HepG2 (cell line): ENCODE results near the gene TRIM66. TPM values are rescaled to one million over a fixed set of nuclear protein-coding genes. Genes with fewer than 3 reads are reported as not detected.
A peak's percentile ranks its signal among the peaks of the same experiment; 100 is the strongest.

ENCODE experiments used
- CHD2 ChIP-seq: IDR thresholded peaks from 2 replicates; pipeline ENCODE4 v1.6.1; 2011; ENCODE audit warnings: low read depth, low read length, improper control_type of control experiment
- FOXK1 ChIP-seq: sonication (generic); formaldehyde crosslinking; IDR thresholded peaks from 2 replicates; pipeline ENCODE4 v1.4.0; 2020; ENCODE audit warnings: low read depth, missing genetic modification reagents, borderline replicate concordance
- FOXM1 ChIP-seq: sonication (generic); formaldehyde crosslinking; IDR thresholded peaks from 2 replicates; pipeline ENCODE4 v1.5.0; 2020; ENCODE audit warnings: missing genetic modification reagents
- GPN1 ChIP-seq: sonication (generic); formaldehyde crosslinking; IDR thresholded peaks from 2 replicates; pipeline ENCODE4 v1.5.1; 2020; ENCODE audit warnings: missing genetic modification reagents, borderline replicate concordance
- NFRKB ChIP-seq: fragments of 450-650 bp; IDR thresholded peaks from 2 replicates; pipeline ENCODE4 v1.6.1; 2017
- NR2C2 ChIP-seq: sonication (generic); formaldehyde crosslinking; IDR thresholded peaks from 2 replicates; pipeline ENCODE4 v1.4.0; 2020; ENCODE audit warnings: missing genetic modification reagents, mild to moderate bottlenecking, moderate library complexity, borderline replicate concordance
- PHF5A ChIP-seq: IDR thresholded peaks from one replicate; pipeline ENCODE4 v1.6.1; 2018; ENCODE audit warnings: low read depth, missing genetic modification reagents; ENCODE audit not compliant: unreplicated experiment
- RARA ChIP-seq: IDR thresholded peaks from 2 replicates; pipeline ENCODE4 v1.6.1; 2016; ENCODE audit warnings: missing genetic modification reagents, missing compliant biosample characterization
- SNRNP70 ChIP-seq: fragments of 200-400 bp; formaldehyde crosslinking; IDR thresholded peaks from 2 replicates; pipeline ENCODE4 v1.6.1; 2017; ENCODE audit warnings: mild to moderate bottlenecking, low read depth, low read length, moderate library complexity
- TFDP2 ChIP-seq: sonication (generic); formaldehyde crosslinking; IDR thresholded peaks from 2 replicates; pipeline ENCODE4 v1.4.0; 2020; ENCODE audit warnings: missing genetic modification reagents
- U2AF1 ChIP-seq: fragments of 200-400 bp; formaldehyde crosslinking; optimal IDR thresholded peaks from 2 replicates; pipeline ENCODE3; 2017; ENCODE audit warnings: mild to moderate bottlenecking, low read depth, low read length
- YY1 ChIP-seq: IDR thresholded peaks from 2 replicates; pipeline ENCODE4 v1.6.1; 2011; ENCODE audit warnings: low read length, low read depth, moderate library complexity, mild to moderate bottlenecking; ENCODE audit not compliant: insufficient read depth, insufficient replicate concordance
- ZHX2 ChIP-seq, 2 experiments: sonication (generic) in 1 of 2; formaldehyde crosslinking in 1 of 2; IDR thresholded peaks; 2 replicates each; pipeline versions ENCODE4 v1.6.1 to v1.9.0; 2014 to 2022; ENCODE audit warnings: antibody characterized with exemption in 1 of 2, borderline replicate concordance in 1 of 2, inconsistent platforms in 1 of 2, low read depth in 1 of 2, missing genetic modification reagents in 1 of 2
- ZNF207 ChIP-seq: fragments of 450-650 bp; IDR thresholded peaks from 2 replicates; pipeline ENCODE4 v1.6.1; 2016; ENCODE audit warnings: antibody characterized with exemption, borderline replicate concordance
- ZNF281 ChIP-seq: sonication (generic); formaldehyde crosslinking; IDR thresholded peaks from 2 replicates; pipeline ENCODE4 v1.4.0; 2020; ENCODE audit warnings: missing genetic modification reagents, borderline replicate concordance
- ZNF296 ChIP-seq: sonication (generic); formaldehyde crosslinking; conservative IDR thresholded peaks from 2 replicates; pipeline ENCODE4 v1.5.0; 2020; ENCODE audit warnings: mild to moderate bottlenecking, missing genetic modification reagents
- ZNF644 ChIP-seq: IDR thresholded peaks from 2 replicates; pipeline ENCODE4 v1.6.1; 2016; ENCODE audit warnings: low read depth
- ZNF672 ChIP-seq: sonication (generic); formaldehyde crosslinking; IDR thresholded peaks from 2 replicates; pipeline ENCODE4 v1.8.1; 2022; ENCODE audit warnings: missing genetic modification reagents
- ZSCAN21 ChIP-seq: sonication (generic); formaldehyde crosslinking; IDR thresholded peaks from 2 replicates; pipeline ENCODE4 v1.8.0; 2022; ENCODE audit warnings: mild to moderate bottlenecking, missing genetic modification reagents, moderate library complexity, borderline replicate concordance
- ZSCAN31 ChIP-seq: sonication (generic); formaldehyde crosslinking; IDR thresholded peaks from 2 replicates; pipeline ENCODE4 v1.5.0; 2020; ENCODE audit warnings: low read depth, mild to moderate bottlenecking, missing genetic modification reagents
- polyA plus RNA-seq, 8 experiments: library from polyadenylated mRNA; depleted of rRNA in 3 of 8; stranded (reverse) in 7 of 8; unstranded in 1 of 8; fragments of >200 nt; fragmentation: Illumina TruSeq in 4 of 8; extraction: Trizol in 4 of 8; gene quantifications; 2 replicates each; pipeline versions ENCODE4 v1.2.1 to v1.2.3, GENCODE V29; 2011 to 2016; ENCODE audit warnings: low read depth in 4 of 8, missing spikeins in 1 of 8, mixed read lengths in 1 of 8; ENCODE audit not compliant: insufficient read depth in 1 of 8
- total RNA-seq, 5 experiments: library from RNA; depleted of rRNA; stranded (reverse); fragments of >200 nt; fragmentation: Illumina TruSeq; extraction: Trizol; gene quantifications; 2 replicates each; pipeline ENCODE4 v1.2.3, GENCODE V29; 2016; ENCODE audit warnings: low read depth in 1 of 5

TRIM66 gene
- total and polyA plus RNA-seq, 2 of the 13 experiments (the other 11 are each of a cell fraction or from before 2014, with no cell fraction given): 4.9 to 6.1 TPM

DNA sequence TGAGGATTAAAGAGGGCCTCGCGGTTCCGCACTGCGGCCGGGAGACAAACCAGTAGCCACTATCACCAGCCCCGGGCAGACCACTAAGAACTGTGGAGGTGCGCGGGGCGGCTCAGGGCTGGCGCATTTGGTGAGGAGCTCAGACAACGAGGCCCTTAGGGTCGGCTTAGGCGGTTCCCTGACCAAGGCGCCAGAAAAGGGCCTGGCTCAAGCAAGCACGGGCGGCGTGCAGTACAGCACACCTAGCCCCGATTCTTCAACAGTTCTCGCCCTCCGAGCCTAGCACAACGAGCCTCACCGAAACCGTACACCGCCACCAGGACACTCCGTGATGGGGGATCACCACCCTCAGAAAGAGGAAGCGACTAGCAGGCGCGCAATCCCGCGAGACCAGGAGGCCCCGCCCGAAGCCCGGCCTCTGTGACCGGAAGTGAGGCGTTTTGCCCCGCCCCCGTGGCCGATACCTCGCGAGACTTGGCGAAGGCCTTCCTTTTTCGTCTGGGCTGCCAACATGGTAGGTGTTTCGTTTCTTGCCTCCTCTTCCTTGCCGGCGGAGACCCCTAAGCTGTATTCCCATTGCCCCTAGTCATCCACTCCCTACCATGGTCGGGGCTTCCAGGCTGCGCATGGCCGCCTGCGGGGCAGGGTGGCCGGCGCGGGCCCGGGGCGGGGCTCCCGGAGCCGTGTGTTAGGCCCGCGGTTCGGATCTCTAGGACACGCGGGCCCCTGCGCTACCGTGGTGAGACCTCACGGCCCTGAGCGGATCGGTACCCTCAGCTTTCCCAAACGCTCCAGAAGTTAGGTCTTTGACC, at the start of gene TRIM66, which contains the start of gene RPL27A (continued):
- TF ChIP-seq ZHX2 (IDR thresholded peaks at IDR 0.05; ENCODE audit: low read depth) (peak; percentile 24; the same call in 1 of the 2 replicates), ZHX2 (CRISPR knock-in tag; IDR thresholded peaks at IDR 0.05; ENCODE audit: borderline replicate concordance) (no peak), FOXK1 (CRISPR knock-in tag) (no peak), NFRKB (no peak), ZNF644 (CRISPR knock-in tag) (no peak), ZSCAN31 (CRISPR knock-in tag) (peak; percentile 87), SNRNP70 (no peak), RARA (CRISPR knock-in tag) (0 out of 2 replicates have a peak, but pooled peaks have one; percentile 25), ZSCAN21 (CRISPR knock-in tag) (peak; percentile 80), FOXM1 (CRISPR knock-in tag) (no peak), ZNF207 (no peak), YY1 (peak; percentile 80), GPN1 (no peak), NR2C2 (CRISPR knock-in tag) (peak; percentile 59; the same call in 1 of the 2 replicates), U2AF1 (no peak), ZNF281 (no peak), TFDP2 (CRISPR knock-in tag) (no peak), PHF5A (no peak), ZNF296 (CRISPR knock-in tag) (0 out of 2 replicates have a peak, but pooled peaks have one; percentile 49), CHD2 (peak; percentile 97), ZNF672 (no peak)
